Measurements from ENCODE around the gene TGM2.

TGM2 gene

GRCh38 chr20:38165089-38165965 lies at the start of gene TGM2:
TSS of gene TGM2 (minus strand) at chr20:38165270. CDS start at chr20:38165198, 72 bp downstream.
- peak; percentile 85 for DNase-seq (ENCODE audit: low read depth)
- TF ChIP-seq, protein P1, sequence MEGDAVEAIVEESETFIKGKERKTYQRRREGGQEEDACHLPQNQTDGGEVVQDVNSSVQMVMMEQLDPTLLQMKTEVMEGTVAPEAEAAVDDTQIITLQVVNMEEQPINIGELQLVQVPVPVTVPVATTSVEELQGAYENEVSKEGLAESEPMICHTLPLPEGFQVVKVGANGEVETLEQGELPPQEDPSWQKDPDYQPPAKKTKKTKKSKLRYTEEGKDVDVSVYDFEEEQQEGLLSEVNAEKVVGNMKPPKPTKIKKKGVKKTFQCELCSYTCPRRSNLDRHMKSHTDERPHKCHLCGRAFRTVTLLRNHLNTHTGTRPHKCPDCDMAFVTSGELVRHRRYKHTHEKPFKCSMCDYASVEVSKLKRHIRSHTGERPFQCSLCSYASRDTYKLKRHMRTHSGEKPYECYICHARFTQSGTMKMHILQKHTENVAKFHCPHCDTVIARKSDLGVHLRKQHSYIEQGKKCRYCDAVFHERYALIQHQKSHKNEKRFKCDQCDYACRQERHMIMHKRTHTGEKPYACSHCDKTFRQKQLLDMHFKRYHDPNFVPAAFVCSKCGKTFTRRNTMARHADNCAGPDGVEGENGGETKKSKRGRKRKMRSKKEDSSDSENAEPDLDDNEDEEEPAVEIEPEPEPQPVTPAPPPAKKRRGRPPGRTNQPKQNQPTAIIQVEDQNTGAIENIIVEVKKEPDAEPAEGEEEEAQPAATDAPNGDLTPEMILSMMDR (IDR thresholded peaks at IDR 0.05; ENCODE audit: insufficient read depth, low read depth, low read length, missing control alignments): peak; percentile 85
- peak within 1 kb of the TSS; percentile 34 for H3K4me3 ChIP-seq (ENCODE audit: low read depth, low read length)

DNA sequence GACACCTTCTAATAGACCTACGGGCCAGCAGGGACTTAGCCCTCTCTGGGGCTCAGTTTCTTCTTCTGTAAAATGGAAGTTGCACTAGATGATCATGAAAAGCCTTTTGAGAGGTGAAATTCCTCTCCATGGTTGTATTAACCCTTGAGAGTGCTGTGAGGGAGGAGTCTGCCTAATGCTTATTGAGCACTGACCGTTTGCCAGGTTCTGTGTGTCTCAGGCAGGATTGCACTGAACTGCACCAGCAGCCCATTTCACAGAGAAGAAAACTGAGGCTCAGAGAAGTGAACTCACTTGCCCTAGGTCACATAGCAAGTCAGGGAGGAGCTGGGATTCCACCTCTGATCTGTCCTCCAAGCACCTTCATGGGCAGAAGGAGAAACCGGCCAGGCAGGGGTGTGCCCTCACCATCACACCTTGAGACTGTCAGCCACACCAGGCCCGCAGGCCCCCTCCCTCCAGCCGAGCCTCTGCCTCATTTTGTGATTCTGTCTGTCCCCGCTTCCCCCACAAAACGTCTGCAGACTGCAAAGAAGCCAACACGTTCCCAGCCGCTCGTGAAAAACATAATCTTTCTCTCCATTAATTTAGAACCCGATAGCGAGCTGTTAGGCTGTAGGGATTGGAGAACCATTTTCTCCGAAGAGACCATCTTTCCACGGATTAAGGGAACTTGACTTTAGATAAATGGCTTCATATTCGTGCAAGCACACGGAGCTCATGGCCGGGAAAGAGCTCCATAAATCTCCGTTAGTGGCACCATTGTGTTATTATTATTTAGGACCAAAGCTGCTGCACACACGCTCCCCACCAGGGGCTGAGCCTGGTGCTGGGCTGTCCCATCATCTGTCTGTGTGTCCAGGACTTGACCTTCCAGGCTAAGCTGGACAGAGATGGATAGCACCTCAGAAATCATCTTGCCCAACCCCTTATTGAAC lies 49.5 kb upstream of the TGM2 start:
- no peak for DNase-seq (ENCODE audit: low read depth)
- no peak overlapping the region for H3K4me3 ChIP-seq (ENCODE audit: low read depth, low read length)
- TF ChIP-seq, protein P1 (IDR thresholded peaks at IDR 0.05; ENCODE audit: insufficient read depth, low read depth, low read length, missing control alignments): no peak

DNA sequence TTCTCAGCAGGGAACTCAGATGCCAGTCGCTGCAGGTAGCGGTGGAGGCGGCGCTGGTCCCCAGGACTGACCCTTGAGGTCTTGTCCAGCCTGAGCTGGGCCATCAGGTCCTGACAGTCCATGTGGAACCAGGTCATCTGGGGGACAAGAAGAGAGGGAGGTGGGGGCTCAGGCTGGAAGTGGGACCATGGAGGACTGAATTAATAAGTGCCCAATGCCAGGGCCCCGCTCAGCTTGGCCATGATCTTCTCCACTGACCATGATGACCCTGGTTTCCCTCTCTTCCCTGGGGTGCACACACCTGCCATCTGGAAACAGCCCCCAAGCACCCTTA lies 48.5 kb upstream of the TGM2 start:
- no peak overlapping the region for H3K4me3 ChIP-seq (ENCODE audit: low read depth, low read length)
- no peak for DNase-seq (ENCODE audit: low read depth)
- TF ChIP-seq, protein P1 (IDR thresholded peaks at IDR 0.05; ENCODE audit: insufficient read depth, low read depth, low read length, missing control alignments): no peak

- TF ChIP-seq, protein P1 (IDR thresholded peaks at IDR 0.05; ENCODE audit: insufficient read depth, low read depth, low read length, missing control alignments): no peak
- DNase-seq (ENCODE audit: low read depth): no peak
- H3K4me3 ChIP-seq (ENCODE audit: low read depth, low read length): no peak overlapping the region
These were observed 47.9 kb upstream of the TGM2 start for GRCh38 chr20:38212806-38213606.

GRCh38 chr20:38211200-38212097 lies 46.4 kb upstream of the TGM2 start:
- TF ChIP-seq, protein P1 (IDR thresholded peaks at IDR 0.05; ENCODE audit: insufficient read depth, low read depth, low read length, missing control alignments): no peak
- DNase-seq (ENCODE audit: low read depth): no peak
- no peak overlapping the region for H3K4me3 ChIP-seq (ENCODE audit: low read depth, low read length)

Measured in GM12865 (cell line).